Smooth muscle cell (in vitro differentiated cells): Measurements from ENCODE around the gene VGLL2. TPM values are rescaled to one million over a fixed set of nuclear protein-coding genes. Genes with fewer than 3 reads are reported as not detected.

Experiments used
- DNase-seq: peaks from one replicate; lab custom pipeline; 2025; ENCODE audit not compliant: unreplicated experiment; lab: John Stamatoyannopoulos, UW
- H2AFZ ChIP-seq: fragments of 200-600 bp; sonication (generic); 2 replicates; pipeline ENCODE4 v1.6.0; 2016; ENCODE audit warnings: antibody characterized with exemption, low read depth, mild to moderate bottlenecking
- H3F3A ChIP-seq: fragments of 200-600 bp; sonication (generic); 2 replicates; pipeline ENCODE4 v1.6.0; 2017; ENCODE audit warnings: antibody characterized with exemption, low read depth
- H3K27ac ChIP-seq: fragments of 200-600 bp; sonication (generic); 2 replicates; pipeline ENCODE4 v1.5.1; 2016; ENCODE audit warnings: low read depth, mild to moderate bottlenecking
- H3K27me3 ChIP-seq: fragments of 200-600 bp; sonication (generic); 2 replicates; pipeline ENCODE4 v1.6.1; 2016; ENCODE audit warnings: low read depth, mild to moderate bottlenecking
- H3K36me3 ChIP-seq: fragments of 200-600 bp; sonication (generic); 2 replicates; pipeline ENCODE4 v1.5.1; 2016; ENCODE audit warnings: low read depth
- H3K4me1 ChIP-seq: fragments of 200-600 bp; sonication (generic); 2 replicates; pipeline ENCODE4 v1.5.1; 2016; ENCODE audit warnings: low read depth
- H3K4me2 ChIP-seq: fragments of 200-600 bp; sonication (generic); 2 replicates; pipeline ENCODE4 v1.6.0; 2016; ENCODE audit warnings: mild to moderate bottlenecking
- H3K4me3 ChIP-seq: fragments of 200-600 bp; sonication (generic); 2 replicates; pipeline ENCODE4 v1.5.1; 2016; ENCODE audit warnings: mild to moderate bottlenecking
- H3K79me2 ChIP-seq: fragments of 200-600 bp; sonication (generic); 2 replicates; pipeline ENCODE4 v1.6.0; 2016; ENCODE audit warnings: low read depth, mild to moderate bottlenecking
- H3K9ac ChIP-seq: fragments of 200-600 bp; sonication (generic); 2 replicates; pipeline ENCODE4 v1.6.0; 2016; ENCODE audit warnings: low read depth
- H3K9me3 ChIP-seq: fragments of 200-600 bp; sonication (generic); replicated peaks from 2 replicates; pipeline ENCODE4 v1.5.1; 2016; ENCODE audit warnings: low read depth
- H4K20me1 ChIP-seq: fragments of 200-600 bp; sonication (generic); 2 replicates; pipeline ENCODE4 v1.6.0; 2016; ENCODE audit warnings: low read depth
- CTCF ChIP-seq: fragments of 200-600 bp; sonication (generic); IDR thresholded peaks from 2 replicates; pipeline ENCODE4 v1.5.1; 2017; ENCODE audit warnings: borderline replicate concordance, mild to moderate bottlenecking, antibody characterized with exemption; ENCODE audit not compliant: insufficient read depth, poor library complexity, severe bottlenecking
- WGBS: methylation state at CpG from one replicate; pipeline ENCODE4 v1.1.7; 2016; ENCODE audit warnings: low lambda C conversion rate; 5-methylcytosine and 5-hydroxymethylcytosine counted together
- polyA plus RNA-seq: library from polyadenylated mRNA; unstranded; fragments of >200 nt; fragmentation: Nextera tagmentation; extraction: Ambion mirVana; gene quantifications from 2 replicates; pipeline ENCODE4 v1.2.1, GENCODE V29; 2016
- total RNA-seq: library from RNA; depleted of rRNA; stranded (reverse); fragments of >200 nt; gene quantifications from 2 replicates; pipeline ENCODE4 v1.2.3, GENCODE V29; 2014

VGLL2 gene
- total and polyA plus RNA-seq, 2 experiments from 2014 or later = not detected

- Histone ChIP-seq H3K9ac (no peak overlapping the region), H2AFZ (no peak overlapping the region), H3K9me3 (no peaks in the 10 kb centered on the region), H3K27ac (no peak overlapping the region), H4K20me1 (no peaks in the 10 kb centered on the region), H3K36me3 (no peaks in the 10 kb centered on the region), H3K4me2 (no peak overlapping the region), H3K4me3 (no peak overlapping the region), H3K27me3 (no peaks in the 10 kb centered on the region), H3K79me2 (no peaks in the 10 kb centered on the region), H3F3A (no peaks in the 10 kb centered on the region), H3K4me1 (no peaks in the 10 kb centered on the region)
- TF ChIP-seq CTCF = no peak
- DNase-seq = no peak
- 97% methylated on average over 3 of the region's 3 CpGs for WGBS
These were observed 38.0 kb upstream of the VGLL2 start for GRCh38 chr6:117227245-117227962.

- Histone ChIP-seq H2AFZ (no peak overlapping the region), H3F3A (no peaks in the 10 kb centered on the region), H3K9ac (no peak overlapping the region), H3K4me2 (no peak overlapping the region), H3K27me3 (no peaks in the 10 kb centered on the region), H3K9me3 (no peaks in the 10 kb centered on the region), H4K20me1 (no peaks in the 10 kb centered on the region), H3K36me3 (no peaks in the 10 kb centered on the region), H3K4me1 (no peaks in the 10 kb centered on the region), H3K4me3 (no peak overlapping the region), H3K27ac (no peak overlapping the region), H3K79me2 (no peaks in the 10 kb centered on the region)
- no peak for TF ChIP-seq CTCF
- WGBS = 91% methylated on average over 1 of the region's 1 CpG
- no peak for DNase-seq
These were observed 37.2 kb upstream of the VGLL2 start for GRCh38 chr6:117228202-117228601.

GRCh38 chr6:117229870-117230269 lies 35.5 kb upstream of the VGLL2 start:
- no peaks in the 10 kb centered on the region for H3K79me2 ChIP-seq
- H3K4me2 ChIP-seq = no peak overlapping the region
- no peaks in the 10 kb centered on the region for H4K20me1 ChIP-seq
- no peak for DNase-seq
- 87% methylated on average over 1 of the region's 1 CpG for WGBS
- H3K4me1 ChIP-seq = no peaks in the 10 kb centered on the region
- H3K36me3 ChIP-seq = no peaks in the 10 kb centered on the region
- TF ChIP-seq CTCF = no peak
- H3K27ac ChIP-seq = no peak overlapping the region
- H3F3A ChIP-seq = no peaks in the 10 kb centered on the region
- no peak overlapping the region for H2AFZ ChIP-seq
- no peak overlapping the region for H3K9ac ChIP-seq
- H3K9me3 ChIP-seq = no peaks in the 10 kb centered on the region
- H3K4me3 ChIP-seq = no peak overlapping the region
- H3K27me3 ChIP-seq = no peaks in the 10 kb centered on the region

GRCh38 chr6:117231466-117231865 lies 33.9 kb upstream of the VGLL2 start:
- H3K27ac ChIP-seq = no peak overlapping the region
- TF ChIP-seq CTCF = no peak
- H2AFZ ChIP-seq = no peak overlapping the region

More at GRCh38 chr6:117231466-117231865, 33.9 kb upstream of the VGLL2 start:
- Histone ChIP-seq H3K79me2 (no peaks in the 10 kb centered on the region), H3K27me3 (no peaks in the 10 kb centered on the region), H3K4me3 (no peak overlapping the region), H3K4me1 (no peaks in the 10 kb centered on the region), H3K9ac (no peak overlapping the region), H3K4me2 (no peak overlapping the region), H4K20me1 (no peaks in the 10 kb centered on the region), H3F3A (no peaks in the 10 kb centered on the region), H3K9me3 (no peaks in the 10 kb centered on the region), H3K36me3 (no peaks in the 10 kb centered on the region)
- 76% methylated on average over 2 of the region's 2 CpGs for WGBS
- no peak for DNase-seq
